22Rv1 (cell line): Measurements from ENCODE around the gene AGO3.
A peak's percentile ranks its signal among the peaks of the same experiment; 100 is the strongest.

Experiments used
- H3K27ac ChIP-seq: fragments of 450-650 bp; 2 replicates; pipeline ENCODE4 v1.5.1; 2017
- CTCF ChIP-seq: fragments of 450-650 bp; IDR thresholded peaks from 2 replicates; pipeline ENCODE4 v1.5.1; 2017; ENCODE audit warnings: mild to moderate bottlenecking
- ZFX ChIP-seq: fragments of 450-650 bp; IDR thresholded peaks from 2 replicates; pipeline ENCODE4 v1.6.1; 2017; ENCODE audit warnings: antibody characterized with exemption, borderline replicate concordance

Gene AGO3

GRCh38 chr1:35925741-35926140 is 5.2 kb upstream of the AGO3 start:
- TF ChIP-seq ZFX, result no peak
- no peak for TF ChIP-seq CTCF
- no peak overlapping the region for H3K27ac ChIP-seq

DNA sequence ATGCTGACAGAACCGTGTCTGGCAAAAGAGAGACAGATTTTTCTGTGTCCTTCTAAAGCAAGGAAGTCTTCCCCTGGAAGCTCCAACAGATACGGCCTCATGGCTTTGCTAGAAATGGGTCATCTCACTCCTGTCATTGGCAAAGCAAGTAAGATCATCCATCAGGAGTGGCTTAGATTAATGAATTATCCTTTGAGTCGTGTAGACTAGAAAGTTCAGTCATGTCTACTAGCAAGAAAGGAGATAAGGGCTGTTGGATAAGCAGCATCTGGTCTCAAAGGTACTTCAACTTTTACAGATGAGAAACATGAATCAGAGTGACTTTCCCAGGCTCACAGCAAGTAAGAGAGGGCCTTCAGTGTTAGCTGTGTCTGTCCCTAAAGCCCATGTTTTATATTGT is 3.4 kb upstream of the AGO3 start:
- no peak for TF ChIP-seq ZFX
- TF ChIP-seq CTCF, result no peak
- H3K27ac ChIP-seq, result no peak overlapping the region

DNA sequence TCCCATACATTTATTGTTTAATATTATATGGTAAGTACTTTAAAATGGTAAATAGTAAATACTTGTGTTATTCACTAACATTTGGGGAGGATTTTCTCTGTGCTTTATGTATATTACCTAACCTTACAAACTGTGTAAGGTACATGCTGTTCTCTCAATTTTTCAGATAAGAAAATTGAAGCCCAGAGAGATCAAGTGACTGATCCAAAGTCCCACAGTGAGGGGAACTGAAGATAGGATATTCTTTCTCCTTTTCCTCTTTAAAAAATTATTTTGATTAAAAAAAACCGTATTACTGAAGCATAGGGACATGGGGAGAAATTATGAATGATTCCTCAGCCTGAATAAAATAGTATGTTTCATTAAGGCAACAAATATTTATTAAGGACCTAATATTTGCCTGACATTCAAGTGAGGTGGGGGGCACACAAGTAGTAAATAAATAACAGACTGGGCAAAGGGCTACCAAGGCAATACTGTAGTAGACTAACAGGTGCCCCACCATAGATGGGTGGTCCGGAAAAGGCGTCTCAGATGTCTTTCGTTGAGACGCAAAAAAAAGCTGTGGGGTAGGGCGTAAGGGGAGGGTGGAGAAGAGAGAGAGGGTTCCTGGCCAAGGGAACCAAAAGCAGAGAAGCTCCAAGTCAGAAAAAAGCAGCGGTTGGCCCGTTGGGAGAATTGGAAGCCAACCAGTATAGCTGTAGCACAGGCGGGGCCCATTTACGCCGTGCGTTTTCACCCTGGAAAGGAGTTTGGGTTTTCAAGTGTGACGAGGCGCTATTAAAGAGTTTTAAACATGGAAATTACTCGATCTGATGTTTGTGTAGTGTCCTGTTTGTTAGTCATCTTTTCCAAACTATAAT is 944 bp upstream of the AGO3 start:
- no peak for TF ChIP-seq CTCF
- TF ChIP-seq ZFX, result no peak
- peak overlapping the region; percentile 90 for H3K27ac ChIP-seq

DNA sequence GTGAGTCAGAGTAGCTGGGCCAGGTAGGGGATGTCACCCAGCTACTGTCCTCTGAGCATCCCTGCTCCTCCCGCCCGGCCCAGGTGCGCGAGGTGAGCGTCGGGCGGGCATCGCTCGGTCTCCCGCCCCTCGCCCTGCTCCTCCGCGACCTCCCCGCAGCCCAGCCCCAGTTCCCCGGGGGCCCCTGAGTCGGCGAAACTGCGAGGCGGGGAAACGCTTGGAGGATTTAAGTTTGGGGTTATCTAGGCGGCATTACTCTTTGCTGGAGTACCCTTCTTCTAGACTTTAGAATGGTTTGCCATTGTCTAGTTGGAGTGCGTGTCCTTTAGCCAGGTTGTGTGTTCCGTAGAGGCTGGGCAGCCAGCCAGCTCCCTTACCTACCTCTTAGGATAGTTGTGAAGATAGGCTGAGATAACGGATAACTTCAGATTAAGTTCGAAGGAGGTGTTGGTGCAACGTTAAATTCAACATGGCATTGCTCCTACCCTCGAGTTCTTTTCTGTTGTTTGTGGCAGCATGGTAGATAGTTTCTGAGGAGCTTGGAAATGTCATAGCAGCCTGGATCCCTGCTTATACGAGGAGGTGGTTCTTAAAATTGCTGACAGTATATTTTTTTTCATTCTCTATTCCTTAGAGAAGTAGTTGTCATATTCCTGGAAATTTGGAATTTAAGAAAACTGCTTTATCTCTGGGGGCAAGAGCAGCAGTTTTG is 697 bp downstream of the AGO3 start:
- H3K27ac ChIP-seq, result peak overlapping the region; percentile 90
- no peak for TF ChIP-seq ZFX
- no peak for TF ChIP-seq CTCF

DNA sequence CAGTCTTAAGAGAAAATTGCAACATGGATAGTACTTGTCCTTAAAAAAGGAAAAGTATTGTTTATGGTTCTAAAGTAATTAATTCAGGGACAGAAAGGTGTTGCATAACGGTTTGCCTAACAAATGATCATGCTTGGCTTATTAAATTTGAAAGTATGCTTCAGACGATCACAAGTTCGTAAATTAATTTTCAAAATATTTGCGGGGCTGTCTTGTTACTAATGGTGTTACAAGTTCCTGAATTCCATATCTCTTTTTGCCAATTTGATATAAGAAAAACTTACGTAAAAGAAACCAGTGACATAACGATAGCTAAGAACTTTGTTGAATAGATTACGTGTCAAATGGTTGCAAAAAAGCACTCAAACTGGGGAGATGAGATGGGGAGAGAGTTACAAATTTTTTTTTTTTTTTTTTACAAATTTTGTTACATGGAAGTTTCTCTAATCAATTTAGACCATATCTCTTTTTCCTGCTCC is 1.3 kb downstream of the AGO3 start:
- TF ChIP-seq CTCF (no peak), ZFX (no peak)
- H3K27ac ChIP-seq, result peak overlapping the region; percentile 90

GRCh38 chr1:35932941-35933340 is 2.0 kb downstream of the AGO3 start:
- H3K27ac ChIP-seq, result no peak overlapping the region

More at GRCh38 chr1:35932941-35933340, 2.0 kb downstream of the AGO3 start:
- no peak for TF ChIP-seq ZFX
- no peak for TF ChIP-seq CTCF
